ENCODE data around the gene UFSP2. TPM values are rescaled to one million over a fixed set of nuclear protein-coding genes. Genes with fewer than 3 reads are reported as not detected.
A peak's percentile ranks its signal among the peaks of the same experiment; 100 is the strongest.

Gene UFSP2
- total and polyA plus RNA-seq, 4 donors: 35.9 to 83.3 (median 50.4) TPM

DNA sequence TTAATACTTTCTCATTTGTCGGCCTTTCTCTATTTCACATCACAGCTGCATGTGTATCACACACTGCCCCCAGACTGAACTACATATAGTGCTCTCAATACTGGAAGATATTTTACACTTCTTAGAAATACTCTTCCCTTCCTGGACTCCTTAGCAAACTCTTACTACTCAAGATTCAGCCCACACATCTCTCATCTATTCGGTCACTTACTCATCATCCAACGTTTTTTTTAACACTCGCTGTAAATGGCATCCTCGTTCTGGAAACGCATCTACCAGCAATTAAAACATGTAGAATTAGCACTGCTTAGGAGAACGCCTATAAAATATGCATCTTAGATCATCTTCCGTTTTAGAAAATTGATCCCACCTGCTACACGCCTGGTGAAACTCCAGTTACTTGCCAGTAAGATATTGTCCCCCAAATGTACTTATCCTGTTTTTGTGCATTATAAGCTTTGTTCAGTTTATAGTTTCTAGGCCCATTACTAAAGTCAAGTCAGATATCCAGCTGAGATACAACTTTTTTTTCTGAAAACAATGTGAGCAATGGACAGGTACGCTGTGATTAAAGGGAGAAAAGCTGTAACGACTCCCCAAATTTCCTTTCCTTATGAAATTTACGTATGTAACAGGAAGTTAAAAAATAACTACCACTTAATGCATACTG is 31.1 kb downstream of the UFSP2 start:
- no peaks in the 10 kb centered on the region for H3K27me3 ChIP-seq (ENCODE audit: control insufficient read depth, insufficient read depth, low read length)
- DNase-seq (ENCODE audit: low read depth in 4 of 6, low spot score in 6 of 6): peak in 2 of 6 donors; percentile 20 to 29
- no peaks in the 10 kb centered on the region for H3K9me3 ChIP-seq (ENCODE audit: control insufficient read depth, insufficient read depth, low read length)
- 57% methylated on average over 7 of the region's 12 CpGs for WGBS (ENCODE audit: insufficient coverage)
- H3K36me3 ChIP-seq (ENCODE audit: control insufficient read depth, insufficient read depth, low read length): no peaks in the 10 kb centered on the region
- H3K4me3 ChIP-seq (ENCODE audit: low read depth, low read length): peak overlapping the region; percentile 93
- H3K4me1 ChIP-seq (ENCODE audit: control insufficient read depth, insufficient read depth, low read length): peaks cover 11% of the 10 kb centered on the region
- H3K27ac ChIP-seq (ENCODE audit: low read depth, low read length): peak overlapping the region; percentile 99

- H3K36me3 ChIP-seq (ENCODE audit: control insufficient read depth, insufficient read depth, low read length): peaks cover 5% of the 10 kb centered on the region
- WGBS (ENCODE audit: insufficient coverage): no CpG with 5 or more reads among the region's 1 CpG
- no peak overlapping the region for H3K4me3 ChIP-seq (ENCODE audit: low read depth, low read length)
- no peaks in the 10 kb centered on the region for H3K9me3 ChIP-seq (ENCODE audit: control insufficient read depth, insufficient read depth, low read length)
- no peak for DNase-seq (ENCODE audit: low read depth in 4 of 6, low spot score in 6 of 6)
- peaks cover 7% of the 10 kb centered on the region for H3K4me1 ChIP-seq (ENCODE audit: control insufficient read depth, insufficient read depth, low read length)
- no peak overlapping the region for H3K27ac ChIP-seq (ENCODE audit: low read depth, low read length)
- no peaks in the 10 kb centered on the region for H3K27me3 ChIP-seq (ENCODE audit: control insufficient read depth, insufficient read depth, low read length)
Observed at GRCh38 chr4:185392156-185392555, 33.6 kb downstream of the UFSP2 start.

GRCh38 chr4:185390941-185391340 is 34.8 kb downstream of the UFSP2 start:
- H3K36me3 ChIP-seq (ENCODE audit: control insufficient read depth, insufficient read depth, low read length): peaks cover 5% of the 10 kb centered on the region
- no peaks in the 10 kb centered on the region for H3K9me3 ChIP-seq (ENCODE audit: control insufficient read depth, insufficient read depth, low read length)
- H3K27ac ChIP-seq (ENCODE audit: low read depth, low read length): no peak overlapping the region
- WGBS (ENCODE audit: insufficient coverage): 88% methylated on average over 3 of the region's 6 CpGs
- no peak overlapping the region for H3K4me3 ChIP-seq (ENCODE audit: low read depth, low read length)
- DNase-seq (ENCODE audit: low read depth in 4 of 6, low spot score in 6 of 6): no peak
- no peaks in the 10 kb centered on the region for H3K4me1 ChIP-seq (ENCODE audit: control insufficient read depth, insufficient read depth, low read length)
- no peaks in the 10 kb centered on the region for H3K27me3 ChIP-seq (ENCODE audit: control insufficient read depth, insufficient read depth, low read length)

DNA sequence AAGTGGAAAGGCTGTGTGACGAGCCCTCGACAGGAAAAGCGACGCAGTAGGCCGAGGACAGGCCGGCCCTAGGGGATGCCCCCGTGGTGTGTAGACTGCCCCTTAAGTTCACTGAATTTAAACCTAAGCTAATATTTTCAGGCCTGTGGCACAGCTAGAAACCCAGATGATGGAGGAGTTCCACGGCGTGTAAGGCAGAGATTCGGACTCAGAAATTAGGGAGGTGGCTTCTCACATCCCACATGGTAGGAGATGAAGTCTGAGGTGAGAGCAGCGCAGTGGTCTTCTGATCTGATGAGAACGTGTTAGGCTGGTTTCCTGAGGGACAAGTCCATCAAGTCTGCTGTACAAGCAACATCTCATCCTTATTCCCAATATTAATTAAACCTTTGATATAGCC is 37.8 kb downstream of the UFSP2 start:
- Histone ChIP-seq H3K4me3 (ENCODE audit: low read depth, low read length) (no peak overlapping the region), H3K4me1 (ENCODE audit: control insufficient read depth, insufficient read depth, low read length) (no peaks in the 10 kb centered on the region), H3K27ac (ENCODE audit: low read depth, low read length) (no peak overlapping the region), H3K36me3 (ENCODE audit: control insufficient read depth, insufficient read depth, low read length) (peaks cover 5% of the 10 kb centered on the region), H3K27me3 (ENCODE audit: control insufficient read depth, insufficient read depth, low read length) (no peaks in the 10 kb centered on the region), H3K9me3 (ENCODE audit: control insufficient read depth, insufficient read depth, low read length) (no peaks in the 10 kb centered on the region)
- 96% methylated on average over 4 of the region's 12 CpGs for WGBS (ENCODE audit: insufficient coverage)
- DNase-seq (ENCODE audit: low read depth in 4 of 6, low spot score in 6 of 6): no peak

DNA sequence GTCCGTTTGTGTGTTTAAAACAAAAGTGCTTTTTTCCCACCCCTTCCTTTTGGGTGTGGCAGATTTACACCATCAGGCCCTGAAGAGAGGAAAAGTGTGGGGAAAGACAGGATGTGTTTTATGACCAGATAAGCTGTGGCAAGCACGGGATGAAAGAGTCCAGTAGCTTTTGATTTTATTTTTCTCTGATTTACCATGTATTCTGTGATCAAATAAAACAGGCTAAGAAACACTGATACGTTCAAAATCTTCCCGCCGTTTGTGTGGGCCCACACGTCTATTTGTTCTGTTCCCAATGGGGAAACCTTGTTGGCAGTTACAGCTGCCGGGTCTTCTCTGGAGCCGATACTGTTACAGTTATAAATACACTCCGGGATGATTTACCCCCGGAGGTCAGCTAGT is 40.8 kb downstream of the UFSP2 start:
- peaks cover 5% of the 10 kb centered on the region for H3K36me3 ChIP-seq (ENCODE audit: control insufficient read depth, insufficient read depth, low read length)
- no peaks in the 10 kb centered on the region for H3K27me3 ChIP-seq (ENCODE audit: control insufficient read depth, insufficient read depth, low read length)
- no peak overlapping the region for H3K27ac ChIP-seq (ENCODE audit: low read depth, low read length)
- no peaks in the 10 kb centered on the region for H3K4me1 ChIP-seq (ENCODE audit: control insufficient read depth, insufficient read depth, low read length)
- WGBS (ENCODE audit: insufficient coverage): 0% methylated on average over 4 of the region's 10 CpGs
- no peak overlapping the region for H3K4me3 ChIP-seq (ENCODE audit: low read depth, low read length)
- DNase-seq (ENCODE audit: low read depth in 4 of 6, low spot score in 6 of 6): peak in 1 of 6 donors; percentile 39
- H3K9me3 ChIP-seq (ENCODE audit: control insufficient read depth, insufficient read depth, low read length): no peaks in the 10 kb centered on the region

DNA sequence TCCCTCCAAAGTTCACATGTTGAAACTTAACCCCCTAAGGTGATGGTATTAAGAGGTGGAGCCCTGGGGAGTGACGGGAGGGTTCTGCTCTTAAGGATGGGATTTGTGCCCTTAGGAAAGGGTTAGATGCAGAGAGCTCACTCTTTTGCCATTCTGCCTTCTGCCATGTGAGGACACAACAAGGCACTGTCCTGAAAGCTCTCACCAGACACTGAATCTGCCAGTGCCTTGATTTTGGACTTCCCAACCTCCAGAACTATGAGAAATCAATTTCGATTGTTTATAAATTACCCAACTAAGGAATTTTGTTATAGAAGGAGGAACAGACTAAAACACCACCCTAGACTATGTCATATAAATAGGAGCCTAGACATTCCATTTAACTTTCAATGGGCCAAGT is 41.7 kb downstream of the UFSP2 start:
- Histone ChIP-seq H3K36me3 (ENCODE audit: control insufficient read depth, insufficient read depth, low read length) (peaks cover 8% of the 10 kb centered on the region), H3K27ac (ENCODE audit: low read depth, low read length) (no peak overlapping the region), H3K4me1 (ENCODE audit: control insufficient read depth, insufficient read depth, low read length) (no peaks in the 10 kb centered on the region), H3K27me3 (ENCODE audit: control insufficient read depth, insufficient read depth, low read length) (no peaks in the 10 kb centered on the region), H3K4me3 (ENCODE audit: low read depth, low read length) (no peak overlapping the region), H3K9me3 (ENCODE audit: control insufficient read depth, insufficient read depth, low read length) (no peaks in the 10 kb centered on the region)
- 100% methylated on average over 1 of the region's 2 CpGs for WGBS (ENCODE audit: insufficient coverage)
- no peak for DNase-seq (ENCODE audit: low read depth in 4 of 6, low spot score in 6 of 6)

GRCh38 chr4:185383451-185383850 is 42.3 kb downstream of the UFSP2 start:
- Histone ChIP-seq H3K27me3 (ENCODE audit: control insufficient read depth, insufficient read depth, low read length) (no peaks in the 10 kb centered on the region), H3K4me3 (ENCODE audit: low read depth, low read length) (no peak overlapping the region), H3K4me1 (ENCODE audit: control insufficient read depth, insufficient read depth, low read length) (no peaks in the 10 kb centered on the region), H3K9me3 (ENCODE audit: control insufficient read depth, insufficient read depth, low read length) (no peaks in the 10 kb centered on the region), H3K36me3 (ENCODE audit: control insufficient read depth, insufficient read depth, low read length) (peaks cover 8% of the 10 kb centered on the region), H3K27ac (ENCODE audit: low read depth, low read length) (no peak overlapping the region)
- DNase-seq (ENCODE audit: low read depth in 4 of 6, low spot score in 6 of 6): no peak
- no CpG with 5 or more reads among the region's 4 CpGs for WGBS (ENCODE audit: insufficient coverage)

GRCh38 chr4:185382754-185383153 is 43.0 kb downstream of the UFSP2 start:
- no peak for DNase-seq (ENCODE audit: low read depth in 4 of 6, low spot score in 6 of 6)
- Histone ChIP-seq H3K4me3 (ENCODE audit: low read depth, low read length) (no peak overlapping the region), H3K36me3 (ENCODE audit: control insufficient read depth, insufficient read depth, low read length) (peaks cover 5% of the 10 kb centered on the region), H3K27me3 (ENCODE audit: control insufficient read depth, insufficient read depth, low read length) (no peaks in the 10 kb centered on the region), H3K4me1 (ENCODE audit: control insufficient read depth, insufficient read depth, low read length) (no peaks in the 10 kb centered on the region), H3K27ac (ENCODE audit: low read depth, low read length) (no peak overlapping the region), H3K9me3 (ENCODE audit: control insufficient read depth, insufficient read depth, low read length) (no peaks in the 10 kb centered on the region)

GRCh38 chr4:185381288-185382196 is 44.2 kb downstream of the UFSP2 start:
- H3K4me1 ChIP-seq (ENCODE audit: control insufficient read depth, insufficient read depth, low read length): no peaks in the 10 kb centered on the region
- H3K36me3 ChIP-seq (ENCODE audit: control insufficient read depth, insufficient read depth, low read length): peaks cover 3% of the 10 kb centered on the region
- no peaks in the 10 kb centered on the region for H3K9me3 ChIP-seq (ENCODE audit: control insufficient read depth, insufficient read depth, low read length)
- H3K27ac ChIP-seq (ENCODE audit: low read depth, low read length): no peak overlapping the region
- no CpG with 5 or more reads among the region's 4 CpGs for WGBS (ENCODE audit: insufficient coverage)
- H3K4me3 ChIP-seq (ENCODE audit: low read depth, low read length): no peak overlapping the region
- DNase-seq (ENCODE audit: low read depth in 4 of 6, low spot score in 6 of 6): no peak
- no peaks in the 10 kb centered on the region for H3K27me3 ChIP-seq (ENCODE audit: control insufficient read depth, insufficient read depth, low read length)

GRCh38 chr4:185380320-185380719 is 45.4 kb downstream of the UFSP2 start:
- no peak for DNase-seq (ENCODE audit: low read depth in 4 of 6, low spot score in 6 of 6)
- Histone ChIP-seq H3K9me3 (ENCODE audit: control insufficient read depth, insufficient read depth, low read length) (no peaks in the 10 kb centered on the region), H3K4me3 (ENCODE audit: low read depth, low read length) (no peak overlapping the region), H3K27me3 (ENCODE audit: control insufficient read depth, insufficient read depth, low read length) (no peaks in the 10 kb centered on the region), H3K36me3 (ENCODE audit: control insufficient read depth, insufficient read depth, low read length) (peaks cover 3% of the 10 kb centered on the region), H3K27ac (ENCODE audit: low read depth, low read length) (no peak overlapping the region), H3K4me1 (ENCODE audit: control insufficient read depth, insufficient read depth, low read length) (no peaks in the 10 kb centered on the region)
- WGBS (ENCODE audit: insufficient coverage): no CpG with 5 or more reads among the region's 1 CpG
